ENCODE data around the gene TMEM69. TPM values are rescaled to one million over a fixed set of nuclear protein-coding genes. Genes with fewer than 3 reads are reported as not detected.
"Not testable (repeated sequence)": the region's sequence is repeated elsewhere in the genome, so short reads cannot be mapped to it uniquely, and the experiment has no call there.

Gene TMEM69
- total and polyA plus RNA-seq, 2 experiments from 2014 or later, result 30.3 to 35.2 TPM

GRCh38 chr1:45718289-45718688, 30.3 kb downstream of the TMEM69 start:
- Histone ChIP-seq H3K27ac (no peak overlapping the region), H3K9ac (no peak overlapping the region), H4K20me1 (ENCODE audit: insufficient read depth) (no peaks in the 10 kb centered on the region), H3K4me2 (ENCODE audit: unreplicated experiment) (no peak overlapping the region), H3K36me3 (ENCODE audit: low read depth) (peaks cover 6% of the 10 kb centered on the region), H3K79me2 (ENCODE audit: insufficient read depth) (no peaks in the 10 kb centered on the region), H3K4me3 (no peak overlapping the region), H2AFZ (no peak overlapping the region), H3K4me1 (ENCODE audit: insufficient read depth) (peaks cover 27% of the 10 kb centered on the region), H3K9me2 (ENCODE audit: insufficient read depth) (no peaks in the 10 kb centered on the region), H3F3A (ENCODE audit: insufficient read depth) (peaks cover 20% of the 10 kb centered on the region), H3K27me3 (replicated peaks; ENCODE audit: insufficient read depth) (no peaks in the 10 kb centered on the region), H3K9me3 (ENCODE audit: low read depth) (no peaks in the 10 kb centered on the region)
- TF ChIP-seq EZH2 (IDR thresholded peaks at IDR 0.05; ENCODE audit: insufficient read depth, poor library complexity, severe bottlenecking) (no peak), EZH2phosphoT487 (IDR thresholded peaks at IDR 0.05; ENCODE audit: insufficient read depth, low read depth) (no peak)
- no peak for DNase-seq
- WGBS, 2 experiments (ENCODE audit: low coverage in 1 of 2, low lambda C conversion rate in 2 of 2, missing lambda C conversion rate in 2 of 2), result 100% methylated on average over 1 of the region's 1 CpG
- in situ Hi-C loops (cut with MboI), result no loop called here

- Histone ChIP-seq H3K27ac (peak overlapping the region; percentile 49), H3K9me2 (ENCODE audit: insufficient read depth) (no peaks in the 10 kb centered on the region), H3K9ac (no peak overlapping the region), H3K4me2 (ENCODE audit: unreplicated experiment) (peak overlapping the region; percentile 35), H3K27me3 (replicated peaks; ENCODE audit: insufficient read depth) (no peaks in the 10 kb centered on the region), H3K4me3 (no peak overlapping the region), H2AFZ (peak overlapping the region; percentile 53; the same call in 1 of the 2 replicates), H3F3A (ENCODE audit: insufficient read depth) (peaks cover 20% of the 10 kb centered on the region), H4K20me1 (ENCODE audit: insufficient read depth) (no peaks in the 10 kb centered on the region), H3K79me2 (ENCODE audit: insufficient read depth) (no peaks in the 10 kb centered on the region), H3K9me3 (ENCODE audit: low read depth) (no peaks in the 10 kb centered on the region), H3K4me1 (ENCODE audit: insufficient read depth) (peaks cover 30% of the 10 kb centered on the region), H3K36me3 (ENCODE audit: low read depth) (no peaks in the 10 kb centered on the region; the same call in 1 of the 2 replicates)
- WGBS, 2 experiments (ENCODE audit: low coverage in 1 of 2, low lambda C conversion rate in 2 of 2, missing lambda C conversion rate in 2 of 2), result 15 to 38% methylated on average over 1 of the region's 1 CpG
- in situ Hi-C loops (cut with MboI), result no loop called here
- DNase-seq, result peak; percentile 57
- TF ChIP-seq EZH2 (IDR thresholded peaks at IDR 0.05; ENCODE audit: insufficient read depth, poor library complexity, severe bottlenecking) (no peak), EZH2phosphoT487 (IDR thresholded peaks at IDR 0.05; ENCODE audit: insufficient read depth, low read depth) (no peak)
Measured at GRCh38 chr1:45721207-45721606, 33.2 kb downstream of the TMEM69 start.

- 71% methylated on average over 3 of the region's 3 CpGs for WGBS, 2 experiments (ENCODE audit: low coverage in 1 of 2, low lambda C conversion rate in 2 of 2, missing lambda C conversion rate in 2 of 2)
- TF ChIP-seq EZH2phosphoT487 (IDR thresholded peaks at IDR 0.05; ENCODE audit: insufficient read depth, low read depth), result 0 out of 2 replicates have a peak, but pooled peaks have one; percentile 61
- no peak for TF ChIP-seq EZH2 (IDR thresholded peaks at IDR 0.05; ENCODE audit: insufficient read depth, poor library complexity, severe bottlenecking)
- Histone ChIP-seq H3K27ac (peak overlapping the region; percentile 30; the same call in 1 of the 2 replicates), H3K36me3 (ENCODE audit: low read depth) (no peaks in the 10 kb centered on the region), H3K79me2 (ENCODE audit: insufficient read depth) (no peaks in the 10 kb centered on the region), H3K9me3 (ENCODE audit: low read depth) (no peaks in the 10 kb centered on the region), H3F3A (ENCODE audit: insufficient read depth) (peaks cover 20% of the 10 kb centered on the region), H3K9ac (no peak overlapping the region), H3K9me2 (ENCODE audit: insufficient read depth) (no peaks in the 10 kb centered on the region), H3K27me3 (replicated peaks; ENCODE audit: insufficient read depth) (no peaks in the 10 kb centered on the region), H4K20me1 (ENCODE audit: insufficient read depth) (no peaks in the 10 kb centered on the region), H2AFZ (no peak overlapping the region), H3K4me1 (ENCODE audit: insufficient read depth) (peaks cover 23% of the 10 kb centered on the region), H3K4me2 (ENCODE audit: unreplicated experiment) (peak overlapping the region; percentile 8), H3K4me3 (no peak overlapping the region)
- in situ Hi-C loops (cut with MboI), result no loop called here
- DNase-seq, result peak; percentile 59
Measured at GRCh38 chr1:45722809-45723208, 34.8 kb downstream of the TMEM69 start.

GRCh38 chr1:45723248-45723930, 35.4 kb downstream of the TMEM69 start:
- Histone ChIP-seq H3K9me3 (ENCODE audit: low read depth) (no peaks in the 10 kb centered on the region), H3K36me3 (ENCODE audit: low read depth) (no peaks in the 10 kb centered on the region), H3K9ac (no peak overlapping the region), H3F3A (ENCODE audit: insufficient read depth) (peaks cover 20% of the 10 kb centered on the region), H3K27ac (no peak overlapping the region), H3K27me3 (replicated peaks; ENCODE audit: insufficient read depth) (no peaks in the 10 kb centered on the region), H3K79me2 (ENCODE audit: insufficient read depth) (no peaks in the 10 kb centered on the region), H4K20me1 (ENCODE audit: insufficient read depth) (no peaks in the 10 kb centered on the region), H3K9me2 (ENCODE audit: insufficient read depth) (no peaks in the 10 kb centered on the region), H3K4me1 (ENCODE audit: insufficient read depth) (peaks cover 23% of the 10 kb centered on the region), H3K4me3 (no peak overlapping the region), H2AFZ (no peak overlapping the region), H3K4me2 (ENCODE audit: unreplicated experiment) (peak overlapping the region; percentile 8)
- in situ Hi-C loops (cut with MboI), result no loop called here
- TF ChIP-seq EZH2phosphoT487 (IDR thresholded peaks at IDR 0.05; ENCODE audit: insufficient read depth, low read depth) (no peak), EZH2 (IDR thresholded peaks at IDR 0.05; ENCODE audit: insufficient read depth, poor library complexity, severe bottlenecking) (no peak)
- peak; percentile 18 for DNase-seq

GRCh38 chr1:45726007-45726406, 38.0 kb downstream of the TMEM69 start:
- in situ Hi-C loops (cut with MboI); DNase-seq; H3K36me3 ChIP-seq (ENCODE audit: low read depth); H3K27ac ChIP-seq; H3K79me2 ChIP-seq (ENCODE audit: insufficient read depth); H3K4me3 ChIP-seq; H3K27me3 ChIP-seq (replicated peaks; ENCODE audit: insufficient read depth); H3K9me2 ChIP-seq (ENCODE audit: insufficient read depth); H4K20me1 ChIP-seq (ENCODE audit: insufficient read depth); H2AFZ ChIP-seq; H3K9ac ChIP-seq; H3K4me2 ChIP-seq (ENCODE audit: unreplicated experiment); H3K9me3 ChIP-seq (ENCODE audit: low read depth): not testable (repeated sequence)
- WGBS, 2 experiments (ENCODE audit: low coverage in 1 of 2, low lambda C conversion rate in 2 of 2, missing lambda C conversion rate in 2 of 2), result 97% methylated on average over 8 to 9 of the region's 9 CpGs
- Histone ChIP-seq H3F3A (ENCODE audit: insufficient read depth) (peaks cover 12% of the 10 kb centered on the region), H3K4me1 (ENCODE audit: insufficient read depth) (peaks cover 18% of the 10 kb centered on the region)

All from GM23248 (cell line).